ENCODE results near the gene NUP98.

- no peak for TF ChIP-seq CTCF (conservative IDR thresholded peaks at IDR 0.05; ENCODE audit: low read depth, low read length)
- no peak for TF ChIP-seq EZH2 (IDR thresholded peaks at IDR 0.05; ENCODE audit: low read length, unreplicated experiment)
- TF ChIP-seq EZH2phosphoT487 (IDR thresholded peaks at IDR 0.05; ENCODE audit: borderline replicate concordance, low read length): no peak
These were observed 49.6 kb downstream of the NUP98 start for GRCh38 chr11:3747704-3748103.
